ENCODE data around the gene VRK2.
"Not testable (repeated sequence)": the region's sequence is repeated elsewhere in the genome, so short reads cannot be mapped to it uniquely, and the experiment has no call there.

The VRK2 gene

GRCh38 chr2:58131191-58132011, 84.8 kb downstream of the VRK2 start:
- Histone ChIP-seq H3K9me3 (ENCODE audit: control insufficient read depth, low read length) (no peaks in the 10 kb centered on the region), H3K27me3 (ENCODE audit: control insufficient read depth, insufficient read depth, low read length, poor library complexity, severe bottlenecking) (no peaks in the 10 kb centered on the region), H3K36me3 (ENCODE audit: control insufficient read depth, insufficient read depth, low read length) (no peaks in the 10 kb centered on the region), H3K27ac (ENCODE audit: insufficient read depth, low read depth, low read length, poor library complexity, severe bottlenecking) (peak overlapping the region; percentile 8), H3K4me1 (ENCODE audit: control insufficient read depth, insufficient read depth, low read length) (no peaks in the 10 kb centered on the region), H3K4me3 (ENCODE audit: insufficient read depth, low read depth, low read length) (no peak overlapping the region)
- 93 to 95% methylated on average over 5 of the region's 5 CpGs for WGBS, 2 experiments

- Histone ChIP-seq H3K4me3 (ENCODE audit: insufficient read depth, low read depth, low read length) (no peak overlapping the region), H3K27ac (ENCODE audit: insufficient read depth, low read depth, low read length, poor library complexity, severe bottlenecking) (no peak overlapping the region), H3K27me3 (ENCODE audit: control insufficient read depth, insufficient read depth, low read length, poor library complexity, severe bottlenecking) (no peaks in the 10 kb centered on the region)
Observed at GRCh38 chr2:58133395-58133794, 86.8 kb downstream of the VRK2 start.

GRCh38 chr2:58135861-58136260, 89.3 kb downstream of the VRK2 start:
- Histone ChIP-seq H3K27me3 (ENCODE audit: control insufficient read depth, insufficient read depth, low read length, poor library complexity, severe bottlenecking) (no peaks in the 10 kb centered on the region), H3K4me3 (ENCODE audit: insufficient read depth, low read depth, low read length) (no peak overlapping the region), H3K9me3 (ENCODE audit: control insufficient read depth, low read length) (no peaks in the 10 kb centered on the region), H3K4me1 (ENCODE audit: control insufficient read depth, insufficient read depth, low read length) (no peaks in the 10 kb centered on the region), H3K27ac (ENCODE audit: insufficient read depth, low read depth, low read length, poor library complexity, severe bottlenecking) (no peak overlapping the region), H3K36me3 (ENCODE audit: control insufficient read depth, insufficient read depth, low read length) (no peaks in the 10 kb centered on the region)
- 88 to 89% methylated on average over 1 to 2 of the region's 2 CpGs for WGBS, 2 experiments

More at GRCh38 chr2:58133395-58133794, 86.8 kb downstream of the VRK2 start:
- H3K9me3 ChIP-seq (ENCODE audit: control insufficient read depth, low read length) = no peaks in the 10 kb centered on the region
- H3K4me1 ChIP-seq (ENCODE audit: control insufficient read depth, insufficient read depth, low read length) = no peaks in the 10 kb centered on the region
- H3K36me3 ChIP-seq (ENCODE audit: control insufficient read depth, insufficient read depth, low read length) = no peaks in the 10 kb centered on the region

GRCh38 chr2:58137221-58137620, 90.6 kb downstream of the VRK2 start:
- H3K27me3 ChIP-seq (ENCODE audit: control insufficient read depth, insufficient read depth, low read length, poor library complexity, severe bottlenecking) = no peaks in the 10 kb centered on the region
- H3K9me3 ChIP-seq (ENCODE audit: control insufficient read depth, low read length) = no peaks in the 10 kb centered on the region
- H3K36me3 ChIP-seq (ENCODE audit: control insufficient read depth, insufficient read depth, low read length) = no peaks in the 10 kb centered on the region
- no peak overlapping the region for H3K27ac ChIP-seq (ENCODE audit: insufficient read depth, low read depth, low read length, poor library complexity, severe bottlenecking)
- H3K4me1 ChIP-seq (ENCODE audit: control insufficient read depth, insufficient read depth, low read length) = no peaks in the 10 kb centered on the region
- no peak overlapping the region for H3K4me3 ChIP-seq (ENCODE audit: insufficient read depth, low read depth, low read length)

- no peaks in the 10 kb centered on the region for H3K27me3 ChIP-seq (ENCODE audit: control insufficient read depth, insufficient read depth, low read length, poor library complexity, severe bottlenecking)
- no peaks in the 10 kb centered on the region for H3K36me3 ChIP-seq (ENCODE audit: control insufficient read depth, insufficient read depth, low read length)
- no CpG with 5 or more reads among the region's 1 CpG for WGBS, 2 experiments
- H3K9me3 ChIP-seq (ENCODE audit: control insufficient read depth, low read length) = no peaks in the 10 kb centered on the region
- no peak overlapping the region for H3K27ac ChIP-seq (ENCODE audit: insufficient read depth, low read depth, low read length, poor library complexity, severe bottlenecking)
- no peaks in the 10 kb centered on the region for H3K4me1 ChIP-seq (ENCODE audit: control insufficient read depth, insufficient read depth, low read length)
- no peak overlapping the region for H3K4me3 ChIP-seq (ENCODE audit: insufficient read depth, low read depth, low read length)
Observed at GRCh38 chr2:58137856-58138255, 91.2 kb downstream of the VRK2 start.

- Histone ChIP-seq H3K27me3 (ENCODE audit: control insufficient read depth, insufficient read depth, low read length, poor library complexity, severe bottlenecking) (no peaks in the 10 kb centered on the region), H3K27ac (ENCODE audit: insufficient read depth, low read depth, low read length, poor library complexity, severe bottlenecking) (no peak overlapping the region)
- 92 to 100% methylated on average over 3 of the region's 3 CpGs for WGBS, 2 experiments
Observed at GRCh38 chr2:58138396-58139030, 91.9 kb downstream of the VRK2 start.

GRCh38 chr2:58140508-58141072, 94.0 kb downstream of the VRK2 start:
- Histone ChIP-seq H3K27ac (ENCODE audit: insufficient read depth, low read depth, low read length, poor library complexity, severe bottlenecking) (no peak overlapping the region), H3K4me3 (ENCODE audit: insufficient read depth, low read depth, low read length) (no peak overlapping the region), H3K27me3 (ENCODE audit: control insufficient read depth, insufficient read depth, low read length, poor library complexity, severe bottlenecking) (no peaks in the 10 kb centered on the region), H3K9me3 (ENCODE audit: control insufficient read depth, low read length) (no peaks in the 10 kb centered on the region), H3K4me1 (ENCODE audit: control insufficient read depth, insufficient read depth, low read length) (no peaks in the 10 kb centered on the region), H3K36me3 (ENCODE audit: control insufficient read depth, insufficient read depth, low read length) (no peaks in the 10 kb centered on the region)
- 99 to 100% methylated on average over 3 of the region's 3 CpGs for WGBS, 2 experiments

More at GRCh38 chr2:58138396-58139030, 91.9 kb downstream of the VRK2 start:
- H3K4me3 ChIP-seq (ENCODE audit: insufficient read depth, low read depth, low read length) = no peak overlapping the region
- H3K36me3 ChIP-seq (ENCODE audit: control insufficient read depth, insufficient read depth, low read length) = no peaks in the 10 kb centered on the region
- no peaks in the 10 kb centered on the region for H3K9me3 ChIP-seq (ENCODE audit: control insufficient read depth, low read length)
- no peaks in the 10 kb centered on the region for H3K4me1 ChIP-seq (ENCODE audit: control insufficient read depth, insufficient read depth, low read length)

GRCh38 chr2:58145769-58146168, 99.2 kb downstream of the VRK2 start:
- 94 to 95% methylated on average over 5 of the region's 6 CpGs for WGBS, 2 experiments
- not testable (repeated sequence) for H3K4me3 ChIP-seq (ENCODE audit: insufficient read depth, low read depth, low read length); H3K27me3 ChIP-seq (ENCODE audit: control insufficient read depth, insufficient read depth, low read length, poor library complexity, severe bottlenecking); H3K27ac ChIP-seq (ENCODE audit: insufficient read depth, low read depth, low read length, poor library complexity, severe bottlenecking); H3K4me1 ChIP-seq (ENCODE audit: control insufficient read depth, insufficient read depth, low read length); H3K36me3 ChIP-seq (ENCODE audit: control insufficient read depth, insufficient read depth, low read length); H3K9me3 ChIP-seq (ENCODE audit: control insufficient read depth, low read length)

- Histone ChIP-seq H3K27me3 (ENCODE audit: control insufficient read depth, insufficient read depth, low read length, poor library complexity, severe bottlenecking) (no peaks in the 10 kb centered on the region), H3K4me1 (ENCODE audit: control insufficient read depth, insufficient read depth, low read length) (no peaks in the 10 kb centered on the region), H3K9me3 (ENCODE audit: control insufficient read depth, low read length) (no peaks in the 10 kb centered on the region), H3K4me3 (ENCODE audit: insufficient read depth, low read depth, low read length) (no peak overlapping the region), H3K36me3 (ENCODE audit: control insufficient read depth, insufficient read depth, low read length) (no peaks in the 10 kb centered on the region), H3K27ac (ENCODE audit: insufficient read depth, low read depth, low read length, poor library complexity, severe bottlenecking) (no peak overlapping the region)
- WGBS, 2 experiments = 100% methylated on average over 1 of the region's 1 CpG; no CpG with 5 or more reads in 1 of the 2 experiments
Observed at GRCh38 chr2:58146707-58147106, 100.1 kb downstream of the VRK2 start.

- H3K27ac ChIP-seq (ENCODE audit: insufficient read depth, low read depth, low read length, poor library complexity, severe bottlenecking) = no peak overlapping the region
- H3K4me1 ChIP-seq (ENCODE audit: control insufficient read depth, insufficient read depth, low read length) = no peaks in the 10 kb centered on the region
- H3K4me3 ChIP-seq (ENCODE audit: insufficient read depth, low read depth, low read length) = no peak overlapping the region
- peaks cover 7% of the 10 kb centered on the region for H3K36me3 ChIP-seq (ENCODE audit: control insufficient read depth, insufficient read depth, low read length)
- no peaks in the 10 kb centered on the region for H3K9me3 ChIP-seq (ENCODE audit: control insufficient read depth, low read length)
- 86 to 91% methylated on average over 3 of the region's 7 CpGs for WGBS, 2 experiments
- H3K27me3 ChIP-seq (ENCODE audit: control insufficient read depth, insufficient read depth, low read length, poor library complexity, severe bottlenecking) = no peaks in the 10 kb centered on the region
Observed at GRCh38 chr2:58155160-58155778, 108.7 kb downstream of the VRK2 start.

Measured in ectodermal cell (in vitro differentiated cells).